ENCODE data around the gene ZEB2.
A peak's percentile ranks its signal among the peaks of the same experiment; 100 is the strongest.
"Not testable (repeated sequence)": the region's sequence is repeated elsewhere in the genome, so short reads cannot be mapped to it uniquely, and the experiment has no call there.

The ZEB2 gene

DNA sequence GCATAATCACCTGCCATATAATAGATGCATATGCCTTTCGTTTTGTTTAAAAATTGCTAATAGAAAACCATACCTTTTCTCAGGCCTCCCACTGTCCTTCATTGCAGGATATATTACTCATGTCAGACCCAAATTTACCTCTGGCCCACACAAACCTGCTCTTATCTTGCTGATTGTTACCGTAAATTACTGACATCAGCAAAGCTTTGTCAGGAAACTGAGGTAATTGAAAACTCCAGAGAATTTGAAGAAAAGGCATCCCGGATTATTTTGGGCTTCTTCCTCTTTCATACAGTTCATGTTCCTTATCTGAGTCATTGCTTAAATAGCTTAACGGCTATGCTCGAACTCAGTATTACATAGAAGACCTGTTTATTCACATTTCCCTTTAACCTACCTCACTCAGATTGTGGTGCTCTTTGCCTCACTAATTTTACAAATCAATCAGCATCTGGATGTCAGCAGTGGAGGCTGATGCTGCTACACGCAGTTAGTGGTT is 145.7 kb downstream of the ZEB2 start:
- DNase-seq = no peak

DNA sequence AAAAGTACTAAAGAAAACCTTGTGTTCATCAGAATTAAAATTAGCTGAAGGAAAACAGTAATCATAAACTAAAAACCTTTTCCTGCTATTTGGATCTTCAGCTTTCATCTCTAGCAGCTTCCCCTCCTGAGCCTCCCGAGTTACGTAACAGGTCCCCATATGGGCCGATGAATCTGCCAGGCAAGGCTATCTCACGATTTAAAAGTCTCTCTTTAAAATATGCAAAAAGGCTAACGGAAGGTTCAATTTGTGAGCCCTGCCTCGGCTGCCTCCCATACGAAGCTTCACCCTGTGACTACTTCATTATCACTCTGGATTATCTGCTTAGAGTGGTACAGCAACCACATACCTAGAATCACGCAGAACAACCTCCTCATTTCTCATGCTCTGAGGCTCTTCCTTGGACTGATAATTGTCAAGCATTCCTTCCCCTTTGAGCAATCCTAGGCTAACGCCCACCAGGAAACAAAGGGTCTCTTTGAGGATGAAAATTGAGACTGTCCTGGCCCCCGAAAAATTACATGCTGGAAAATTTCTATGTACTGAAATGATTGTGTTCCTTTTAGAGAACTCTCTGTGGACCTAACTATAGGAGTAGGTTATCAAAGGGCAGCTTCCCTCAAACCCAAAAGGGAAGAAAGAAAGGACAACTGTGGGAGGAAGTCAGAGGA is 147.4 kb downstream of the ZEB2 start:
- DNase-seq = peak; percentile 60

DNA sequence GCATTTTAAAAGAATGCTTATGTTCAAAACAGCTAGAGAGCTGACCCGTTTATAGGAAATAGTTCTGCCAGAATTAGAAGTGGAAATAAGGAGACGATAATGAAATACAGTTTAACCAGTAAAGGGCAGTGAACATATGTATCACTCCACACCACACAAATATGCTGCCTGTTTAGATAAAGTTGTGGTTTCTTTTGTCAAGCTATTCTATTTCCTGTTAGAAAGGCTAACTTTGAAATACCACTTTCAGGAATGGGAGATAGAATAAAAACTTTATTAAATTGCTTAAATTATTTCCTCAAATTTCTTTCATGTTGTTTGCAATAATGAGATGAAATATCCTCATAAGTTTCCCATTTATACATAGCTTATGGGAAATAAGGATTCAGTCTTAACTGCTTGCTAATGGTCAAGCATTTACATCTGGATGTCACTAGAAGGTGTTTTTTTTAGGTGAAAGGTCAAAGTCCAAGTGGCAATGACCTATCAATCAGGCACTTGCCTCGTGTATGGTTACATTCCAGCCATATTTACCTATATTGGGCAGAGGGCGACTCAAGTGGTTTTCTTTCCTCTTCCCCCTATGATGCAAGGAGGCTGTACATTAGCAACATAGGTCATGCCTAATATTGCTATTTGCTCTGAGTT is 148.9 kb downstream of the ZEB2 start:
- no peak for DNase-seq

DNA sequence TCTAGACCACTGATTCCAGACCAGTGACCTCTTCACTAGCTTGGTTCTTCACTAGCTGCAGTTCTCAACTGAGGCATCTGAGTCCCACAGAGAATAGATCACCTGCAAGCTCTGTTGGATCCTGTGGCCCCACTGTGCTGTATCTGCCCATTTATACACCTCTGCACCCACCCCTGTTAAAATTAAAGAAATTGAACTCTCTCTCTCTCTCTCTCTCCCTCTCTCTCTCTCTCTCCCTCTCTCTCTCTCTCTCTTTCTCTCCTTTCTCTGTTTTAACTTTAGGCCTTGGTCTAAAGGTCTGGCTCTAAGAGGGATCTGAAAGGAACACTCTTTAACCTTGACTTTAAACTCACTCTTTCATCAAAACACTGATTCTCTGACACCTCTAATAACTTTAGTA is 150.5 kb downstream of the ZEB2 start:
- DNase-seq = no peak

DNA sequence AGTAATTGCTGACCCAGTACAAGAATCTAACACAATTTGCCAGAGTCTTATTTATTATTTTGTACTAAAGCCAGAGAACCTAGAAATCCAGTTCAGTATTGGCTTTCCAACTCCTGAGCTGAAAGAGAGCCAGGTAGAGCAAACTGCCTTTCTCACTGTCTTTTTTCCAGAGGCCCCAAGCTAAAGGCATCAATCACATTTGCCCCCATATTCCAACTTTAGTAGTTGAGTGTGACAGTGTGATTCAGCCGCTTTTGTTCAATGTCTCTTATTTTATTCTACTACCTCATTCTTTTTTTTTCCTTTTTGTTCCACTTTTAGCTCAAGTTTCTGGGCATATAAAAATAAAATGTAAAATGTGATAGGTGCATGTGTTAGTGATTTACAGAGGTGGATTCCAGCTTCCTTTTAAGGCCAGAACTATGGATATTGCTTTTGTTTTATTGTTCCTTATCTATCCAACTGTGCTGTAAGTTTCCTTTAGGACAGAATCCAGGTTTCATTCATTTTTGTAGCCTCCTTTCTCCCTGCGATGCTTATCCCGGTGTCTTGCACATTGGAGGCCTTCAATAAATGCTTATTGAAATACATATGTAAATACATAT is 153.0 kb downstream of the ZEB2 start:
- no peak for DNase-seq

DNA sequence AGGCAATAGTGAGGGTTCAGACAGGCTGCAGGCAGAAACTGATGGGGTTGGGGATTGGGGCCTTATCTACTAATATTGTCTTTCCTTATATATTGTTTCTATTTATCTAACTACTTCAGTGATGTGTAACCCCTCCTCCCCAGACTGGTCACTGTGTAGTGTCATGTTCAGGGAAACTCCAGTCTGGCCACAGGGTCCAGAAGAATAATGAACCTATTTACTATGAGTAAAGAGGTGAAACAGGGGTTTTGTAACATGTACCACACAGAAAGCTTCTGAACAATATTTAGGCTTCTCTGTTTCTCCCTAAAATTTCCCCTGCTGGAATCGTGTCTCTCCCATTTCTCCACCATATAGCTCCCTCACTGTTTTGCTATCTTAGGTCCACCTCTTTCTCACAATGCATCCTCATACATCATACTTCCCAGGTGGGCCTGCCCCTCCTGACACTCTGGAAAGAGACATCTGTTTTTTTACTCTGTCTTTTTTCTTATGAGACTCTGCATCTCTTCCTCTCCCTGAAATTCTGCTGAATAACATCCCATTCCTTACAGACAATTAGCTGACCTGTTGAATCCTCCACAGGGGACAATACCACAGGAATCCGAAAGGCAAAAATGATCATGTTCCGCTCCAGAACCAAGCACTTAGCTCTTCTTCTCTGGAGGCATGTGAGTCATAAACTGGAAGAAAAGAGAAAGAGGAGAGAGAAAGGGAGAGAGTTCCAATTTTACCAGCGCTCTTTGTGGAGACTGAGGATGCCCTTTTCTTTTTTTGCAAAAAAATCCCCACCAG is 154.8 kb downstream of the ZEB2 start:
- peak; percentile 89 for DNase-seq

DNA sequence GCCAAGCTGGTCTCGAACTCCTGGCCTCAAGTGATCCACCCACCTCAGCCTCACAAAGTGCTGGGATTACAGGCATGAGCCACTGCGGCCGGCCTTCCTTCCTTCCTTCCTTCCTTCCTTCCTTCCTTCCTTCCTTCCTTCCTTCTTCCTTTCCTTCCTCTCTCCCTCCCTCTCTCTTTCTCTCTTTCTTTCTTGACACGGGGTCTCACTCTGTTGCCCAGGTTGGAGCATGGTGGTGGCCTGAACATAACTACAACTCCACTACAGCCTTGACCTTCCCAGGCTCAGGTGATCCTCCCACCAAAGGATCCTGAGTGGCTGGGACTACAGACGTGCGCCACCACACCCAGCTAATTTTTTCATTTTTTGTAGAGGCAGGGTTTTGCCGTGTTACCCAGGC is 155.7 kb downstream of the ZEB2 start:
- not testable (repeated sequence) for DNase-seq

DNA sequence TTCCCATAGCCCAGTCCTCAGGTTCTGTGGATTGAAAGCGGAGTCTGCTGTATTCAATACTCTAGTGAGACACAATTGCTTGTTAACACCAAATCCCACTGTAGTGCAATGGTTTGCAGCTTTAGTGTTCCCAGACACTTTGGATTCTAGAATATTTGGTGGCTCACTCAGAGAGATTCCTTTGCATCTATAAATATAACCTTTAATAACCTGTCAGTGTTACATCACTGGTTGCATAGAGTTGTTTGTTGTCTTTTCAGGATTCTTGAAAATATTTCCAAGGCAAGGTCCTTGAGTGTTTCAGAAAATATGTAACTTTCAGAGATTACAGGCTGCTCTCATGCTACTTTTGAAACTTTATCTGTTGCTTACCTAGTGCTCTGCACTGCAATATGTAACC is 157.5 kb downstream of the ZEB2 start:
- DNase-seq = no peak

DNA sequence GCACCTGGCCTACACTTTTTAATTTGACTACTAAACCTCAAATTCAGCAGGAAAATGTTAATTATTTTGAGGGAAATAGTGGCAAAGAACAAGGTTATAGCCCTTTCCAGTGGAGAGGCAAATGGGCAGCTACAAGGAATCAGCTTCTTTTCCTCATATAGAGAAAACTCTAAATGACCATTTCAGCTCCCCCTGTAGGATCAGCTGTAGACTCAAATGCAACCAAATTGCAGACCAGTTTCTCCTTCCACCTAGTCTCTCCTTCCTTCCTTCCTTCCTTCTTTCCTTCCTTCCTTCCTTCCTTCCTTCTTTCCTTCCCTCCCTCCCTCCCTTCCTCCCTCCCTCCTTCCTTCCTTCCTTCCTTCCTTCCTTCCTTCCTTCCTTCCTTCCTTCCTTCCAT is 158.2 kb downstream of the ZEB2 start:
- no peak for DNase-seq

DNA sequence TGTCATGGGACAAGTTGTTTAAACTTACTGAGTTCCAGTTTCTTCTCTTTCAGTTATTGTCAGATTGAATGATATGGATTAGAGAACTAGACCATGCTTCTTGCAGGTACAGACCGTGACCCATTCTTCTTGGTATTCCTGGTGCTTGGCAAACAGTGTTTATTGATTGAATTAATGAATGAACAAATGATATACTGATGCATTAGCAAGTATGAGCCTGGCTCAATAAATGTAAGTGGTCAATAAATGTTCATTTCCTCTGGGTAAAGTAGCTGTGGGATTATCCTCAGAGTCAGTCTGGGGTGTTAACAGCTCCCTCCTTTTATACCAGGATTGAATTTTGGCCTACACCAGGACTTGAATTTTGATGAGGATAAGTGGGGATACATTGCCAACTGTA is 160.2 kb downstream of the ZEB2 start:
- no peak for DNase-seq

DNA sequence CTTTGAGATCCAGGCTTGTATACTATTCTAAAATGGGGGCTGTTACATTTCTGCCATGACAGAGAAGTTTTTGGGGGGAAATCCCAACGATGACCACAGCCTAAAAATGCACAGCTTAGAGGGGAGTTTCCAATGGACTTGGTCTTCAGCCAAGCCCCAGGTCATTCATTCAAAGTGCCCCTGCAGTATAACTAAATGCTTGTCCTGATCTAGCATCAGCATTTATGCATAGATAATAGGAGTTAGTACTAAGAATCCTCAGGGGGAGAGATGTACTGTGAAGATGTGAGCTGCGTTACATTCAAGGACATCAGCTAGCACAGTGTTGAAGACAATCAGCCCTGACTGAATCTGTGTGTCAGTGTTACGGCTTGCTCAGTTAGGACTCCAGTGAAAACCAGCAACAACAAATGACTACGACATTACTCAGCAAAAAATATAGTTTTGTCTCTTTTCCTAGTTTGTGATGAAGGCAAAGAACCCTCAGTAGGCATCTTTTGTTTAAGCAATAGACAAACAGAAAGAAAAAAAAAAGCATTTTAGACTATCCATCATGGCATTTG is 160.9 kb downstream of the ZEB2 start:
- no peak for DNase-seq

DNA sequence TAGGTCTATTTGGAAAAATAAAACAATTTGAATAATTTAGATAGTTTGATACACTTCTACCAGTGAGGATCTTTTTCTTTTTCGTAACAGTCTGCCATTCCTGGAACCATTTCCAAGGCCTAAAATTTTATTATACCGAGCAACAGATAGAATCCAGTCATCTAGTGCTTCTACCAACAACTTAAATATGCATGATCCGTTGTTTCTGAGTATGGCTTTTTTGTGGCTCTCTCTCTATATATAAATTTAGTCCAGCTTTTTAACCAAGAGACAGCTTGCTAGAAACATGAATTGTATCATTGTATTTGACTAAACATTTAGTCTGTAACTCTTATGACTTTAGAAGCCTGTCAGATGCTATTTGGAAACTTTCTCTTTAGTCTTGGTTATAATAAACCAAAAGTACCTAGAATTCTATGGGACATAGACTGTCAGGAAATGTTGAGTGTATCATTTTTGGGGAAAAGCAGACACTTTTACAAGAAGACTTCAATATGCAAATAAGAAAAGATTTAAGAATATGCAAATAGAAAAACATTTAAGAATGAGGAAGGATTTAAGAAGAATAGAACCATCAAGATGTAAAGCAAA is 161.4 kb downstream of the ZEB2 start:
- no peak for DNase-seq

DNA sequence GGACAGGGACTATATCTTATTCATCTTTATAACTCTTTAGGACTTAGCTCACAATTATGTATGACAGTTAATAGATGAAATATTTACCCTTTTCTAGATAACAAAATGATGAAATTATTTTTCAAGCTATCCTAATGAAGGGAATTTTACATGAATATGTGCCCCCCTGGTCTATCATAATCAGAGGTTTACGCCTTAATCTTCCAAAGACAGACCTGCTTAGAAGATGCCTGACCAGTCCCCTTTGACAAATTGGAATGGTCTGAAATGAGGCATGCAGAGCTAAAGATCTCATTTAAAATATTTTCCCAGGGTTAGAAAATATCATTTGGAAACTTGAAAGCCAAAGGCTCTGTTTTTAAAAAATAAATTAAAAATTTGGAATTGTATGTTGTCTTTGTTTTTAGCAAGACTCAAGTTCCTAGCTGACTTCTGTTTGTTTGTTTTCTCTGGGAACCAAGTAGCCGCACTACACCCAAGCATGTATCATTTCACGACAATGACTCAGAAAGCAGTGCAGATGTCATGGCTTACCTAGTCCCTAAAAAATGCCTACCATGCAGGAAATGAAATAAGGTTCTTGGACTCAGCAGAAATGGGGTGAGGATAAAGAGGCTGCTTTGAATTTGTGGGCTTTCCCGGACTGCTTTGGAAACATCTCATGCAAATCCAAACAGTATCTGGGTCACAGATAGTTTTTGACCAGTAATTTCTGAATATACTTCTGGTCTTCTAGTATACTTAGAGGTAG is 162.1 kb downstream of the ZEB2 start:
- peak; percentile 89 for DNase-seq

DNA sequence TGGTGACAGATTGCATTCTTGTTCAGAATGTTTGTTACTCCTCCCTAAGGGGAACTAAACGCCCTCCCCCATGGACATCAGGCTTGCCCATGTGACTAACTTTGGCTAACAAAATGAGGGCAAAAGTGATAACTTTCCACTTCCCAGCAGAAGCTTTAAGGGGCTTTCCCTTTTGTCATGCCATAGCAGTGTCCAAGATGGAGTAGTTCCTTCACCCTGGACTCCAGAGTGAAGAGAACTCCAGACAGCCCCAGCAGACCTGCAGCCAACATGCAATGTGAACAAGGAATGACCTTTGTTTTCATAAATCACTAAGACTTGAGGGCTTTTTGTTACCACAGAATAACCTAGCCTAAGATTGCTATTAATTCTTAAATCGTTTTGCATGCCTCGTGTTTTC is 163.5 kb downstream of the ZEB2 start:
- no peak for DNase-seq

DNA sequence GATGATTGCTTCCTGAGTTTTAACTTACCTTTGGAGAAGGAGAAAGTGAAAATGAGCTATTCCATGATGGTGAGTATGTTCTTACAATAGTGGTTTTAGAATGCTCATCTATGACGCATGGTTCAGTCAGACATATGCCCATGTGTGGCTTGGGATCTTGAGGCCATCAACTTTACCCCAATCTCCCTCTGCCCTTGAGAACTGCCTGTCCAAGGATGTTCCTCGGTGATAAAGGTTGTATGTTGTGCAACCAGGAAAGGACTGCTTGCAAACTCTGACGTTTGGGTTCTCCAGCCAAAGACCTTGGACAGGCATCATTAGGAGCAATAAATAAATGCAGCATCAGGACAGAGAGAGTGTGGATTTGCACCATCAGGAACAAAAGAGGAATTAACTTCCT is 165.0 kb downstream of the ZEB2 start:
- no peak for DNase-seq

DNA sequence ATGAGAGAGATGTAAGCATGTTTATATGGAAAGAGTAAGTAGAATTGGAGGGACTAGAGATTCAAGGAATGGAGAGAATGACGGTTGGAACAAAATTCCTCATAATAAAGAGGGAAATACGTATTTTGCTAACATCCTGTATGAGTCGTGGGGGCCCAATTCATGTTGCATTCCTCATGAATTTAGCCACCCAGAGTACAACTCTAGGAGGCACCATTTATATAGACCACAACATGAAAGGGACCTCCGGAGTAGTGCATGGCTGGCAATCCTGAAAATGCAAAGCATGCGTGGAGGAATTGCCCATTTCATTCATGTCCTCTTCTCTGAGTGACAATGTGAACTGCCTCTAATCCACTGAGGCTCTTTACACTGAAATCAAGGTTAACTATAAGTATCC is 168.2 kb downstream of the ZEB2 start:
- DNase-seq = peak; percentile 68

DNA sequence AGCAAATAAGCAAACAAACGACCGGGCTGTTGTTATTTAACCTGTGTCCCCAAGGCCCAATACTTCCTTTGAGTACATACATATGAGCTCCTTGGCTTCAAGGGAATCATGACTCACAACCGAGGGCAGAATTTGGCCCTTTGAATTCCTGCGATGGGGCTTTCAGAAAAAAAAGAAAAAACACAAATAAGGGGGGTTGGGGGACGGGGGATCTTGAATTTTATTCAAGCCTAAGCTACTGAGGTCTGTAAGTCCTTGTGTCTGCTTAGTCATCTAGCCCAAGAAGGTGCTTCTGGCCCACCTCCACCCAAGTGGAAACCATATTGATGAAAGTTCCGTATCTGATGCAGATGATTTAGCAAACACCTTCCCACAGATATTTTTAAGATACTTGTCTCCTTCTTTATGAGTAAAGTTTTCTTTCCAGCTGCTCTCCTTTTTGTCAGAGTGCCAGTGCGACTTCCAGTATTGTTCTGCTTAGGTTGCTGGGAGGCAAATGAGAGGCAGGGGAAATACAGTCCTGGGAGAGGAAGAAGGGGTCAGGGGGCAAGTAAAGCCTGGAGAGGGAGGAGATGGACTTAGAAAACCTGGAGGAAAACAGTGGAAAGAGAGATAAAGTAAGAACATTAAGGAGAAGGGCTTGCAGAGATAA is 169.6 kb downstream of the ZEB2 start:
- peak; percentile 90 for DNase-seq

DNA sequence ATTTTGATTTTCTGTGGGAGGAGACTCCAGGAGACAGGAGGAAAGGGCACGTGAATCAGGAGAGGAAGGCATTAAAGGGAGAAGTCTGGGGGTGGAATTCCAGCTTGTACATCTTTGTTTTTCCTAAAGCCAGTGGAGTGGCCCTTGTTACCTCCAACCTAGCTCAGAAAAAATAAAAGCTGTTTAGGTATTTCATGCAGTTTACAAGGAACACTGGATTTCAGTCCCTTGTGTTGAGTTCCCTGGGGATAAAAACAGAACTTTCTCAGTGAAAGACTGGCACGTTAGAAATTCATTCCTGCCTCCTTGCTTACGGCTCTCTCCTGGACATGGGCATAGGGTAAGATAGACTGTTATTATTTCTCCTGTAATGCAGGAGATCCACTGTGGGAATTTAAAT is 170.2 kb downstream of the ZEB2 start:
- peak; percentile 63 for DNase-seq

DNA sequence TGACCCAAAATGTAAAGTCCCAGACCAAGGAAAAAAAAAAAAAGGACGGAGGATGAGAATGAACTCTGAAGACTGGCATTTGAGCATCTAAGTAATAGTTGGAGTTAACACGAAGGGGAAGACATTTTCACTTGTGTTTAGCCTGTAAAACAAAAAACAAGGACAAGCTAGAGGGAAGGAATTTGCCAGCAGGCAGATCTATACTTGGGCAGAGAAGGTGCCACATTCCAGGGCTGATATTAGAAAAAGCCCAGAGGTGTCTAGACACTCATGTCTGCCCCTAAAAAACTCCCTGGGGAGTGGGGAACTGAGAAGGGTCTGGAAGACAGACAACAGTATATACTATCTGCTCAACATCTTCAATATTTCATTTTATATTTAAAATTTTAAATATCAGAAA is 171.1 kb downstream of the ZEB2 start:
- peak; percentile 79 for DNase-seq

DNA sequence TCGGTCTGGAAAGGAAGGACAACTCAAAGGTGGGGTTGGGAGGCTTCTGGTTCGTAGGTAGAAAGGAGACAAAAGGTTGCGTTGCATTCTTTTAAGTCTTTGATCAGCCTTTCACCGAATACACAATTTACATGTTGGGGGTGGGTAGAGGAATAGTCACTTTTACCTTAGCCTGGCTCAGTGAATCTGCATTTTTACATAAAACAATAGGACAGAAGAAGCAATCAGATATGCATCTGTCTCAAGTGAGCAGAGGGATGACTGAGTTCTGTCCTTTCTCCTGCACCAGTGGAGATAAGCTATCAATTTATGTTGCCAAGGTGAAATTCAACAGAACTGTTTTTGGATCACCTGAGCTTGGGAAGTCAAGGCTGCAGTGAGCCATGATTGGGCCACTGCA is 173.7 kb downstream of the ZEB2 start:
- DNase-seq = no peak

DNA sequence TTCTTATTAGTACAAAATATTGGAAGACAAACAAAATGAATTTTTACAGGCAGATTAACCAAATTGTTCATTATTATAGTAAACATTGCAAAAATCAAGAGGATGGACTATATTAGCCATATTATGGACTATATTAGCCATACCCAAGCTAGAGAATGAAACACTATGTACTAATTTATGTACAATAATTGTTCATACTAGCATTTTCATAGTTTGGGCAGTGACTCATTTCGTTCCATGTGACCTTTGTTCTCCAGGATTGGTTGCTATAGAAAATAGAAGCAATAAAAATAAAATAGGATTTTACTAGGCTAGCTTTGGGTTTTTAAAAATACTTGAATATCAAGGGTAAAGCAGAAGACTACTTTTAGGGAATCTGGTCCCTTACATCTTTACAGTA is 176.8 kb downstream of the ZEB2 start:
- DNase-seq = no peak

DNA sequence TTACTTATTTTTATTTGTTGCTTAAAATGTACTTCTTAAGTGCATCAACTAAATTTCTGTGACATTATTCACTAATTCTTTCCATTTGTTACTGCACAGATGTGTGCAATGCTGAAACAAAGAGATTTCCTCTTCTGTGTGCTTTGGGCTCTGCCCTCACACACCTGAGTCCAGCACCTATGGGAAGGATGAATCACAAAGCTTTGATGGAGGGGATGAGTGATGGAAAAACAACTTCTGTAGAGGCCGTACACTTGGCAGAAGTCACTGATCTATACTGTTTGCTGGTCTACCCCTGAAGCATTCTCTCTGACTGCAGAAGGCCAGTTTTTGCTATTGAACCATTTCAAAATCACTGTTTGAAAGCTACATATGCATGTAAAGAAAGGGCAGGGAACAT is 178.4 kb downstream of the ZEB2 start:
- no peak for DNase-seq

Data from islet precursor cell (in vitro differentiated cells).